ENCODE measurements around the gene MARCHF7. TPM values are rescaled to one million over a fixed set of nuclear protein-coding genes. Genes with fewer than 3 reads are reported as not detected.
A peak's percentile ranks its signal among the peaks of the same experiment; 100 is the strongest.

The MARCHF7 gene
- total and polyA plus RNA-seq, 8 donors, result 4.9 to 150 (median 42.6) TPM

DNA sequence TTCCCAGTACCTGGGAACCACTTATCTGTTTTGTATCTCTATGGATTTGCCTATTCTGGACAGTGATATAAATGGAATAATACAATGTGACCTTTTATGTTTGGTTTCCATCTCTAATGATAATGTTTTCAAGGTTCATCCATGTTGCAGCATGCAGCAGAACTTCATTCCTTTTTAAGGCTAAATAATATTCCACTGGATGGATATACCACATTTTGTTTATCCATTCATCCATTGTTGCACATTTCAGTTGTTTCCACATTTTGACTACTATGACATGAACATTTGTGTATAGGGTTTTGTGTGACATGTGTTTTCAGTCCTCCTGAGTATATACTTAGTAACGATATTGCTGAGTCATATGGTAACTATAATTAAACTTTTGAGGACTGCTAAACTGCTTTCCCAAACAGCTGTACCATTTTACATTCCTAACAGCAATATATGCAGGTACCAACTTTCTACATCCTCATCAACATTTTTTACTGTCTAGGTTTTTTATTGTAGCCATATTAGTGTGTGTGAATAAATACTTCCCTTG, 17.7 kb upstream of the MARCHF7 start:
- no peak overlapping the region for H3K27ac ChIP-seq
- TF ChIP-seq EP300 (IDR thresholded peaks at IDR 0.05), result no peak
- TF ChIP-seq POLR2AphosphoS5 (IDR thresholded peaks at IDR 0.05), result no peak
- no peak for TF ChIP-seq POLR2A (IDR thresholded peaks at IDR 0.05)
- TF ChIP-seq, protein P1, sequence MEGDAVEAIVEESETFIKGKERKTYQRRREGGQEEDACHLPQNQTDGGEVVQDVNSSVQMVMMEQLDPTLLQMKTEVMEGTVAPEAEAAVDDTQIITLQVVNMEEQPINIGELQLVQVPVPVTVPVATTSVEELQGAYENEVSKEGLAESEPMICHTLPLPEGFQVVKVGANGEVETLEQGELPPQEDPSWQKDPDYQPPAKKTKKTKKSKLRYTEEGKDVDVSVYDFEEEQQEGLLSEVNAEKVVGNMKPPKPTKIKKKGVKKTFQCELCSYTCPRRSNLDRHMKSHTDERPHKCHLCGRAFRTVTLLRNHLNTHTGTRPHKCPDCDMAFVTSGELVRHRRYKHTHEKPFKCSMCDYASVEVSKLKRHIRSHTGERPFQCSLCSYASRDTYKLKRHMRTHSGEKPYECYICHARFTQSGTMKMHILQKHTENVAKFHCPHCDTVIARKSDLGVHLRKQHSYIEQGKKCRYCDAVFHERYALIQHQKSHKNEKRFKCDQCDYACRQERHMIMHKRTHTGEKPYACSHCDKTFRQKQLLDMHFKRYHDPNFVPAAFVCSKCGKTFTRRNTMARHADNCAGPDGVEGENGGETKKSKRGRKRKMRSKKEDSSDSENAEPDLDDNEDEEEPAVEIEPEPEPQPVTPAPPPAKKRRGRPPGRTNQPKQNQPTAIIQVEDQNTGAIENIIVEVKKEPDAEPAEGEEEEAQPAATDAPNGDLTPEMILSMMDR (IDR thresholded peaks at IDR 0.05), result no peak
- no peaks in the 10 kb centered on the region for H3K27me3 ChIP-seq
- WGBS, 5 donors, result 80 to 93% (median 90%) methylated on average over 1 of the region's 1 CpG
- intact Hi-C loops (cut with DNase I; ENCODE audit: low total_unique reads), result no loop called here
- H3K4me1 ChIP-seq, result no peaks in the 10 kb centered on the region
- DNase-seq, result no peak
- no peak overlapping the region for H3K4me3 ChIP-seq
- H3K36me3 ChIP-seq, result peaks cover 0 to 8% (median 0%) of the 10 kb centered on the region in 4 donors
- peaks cover 0 to 8% (median 0%) of the 10 kb centered on the region in 4 donors for H3K9me3 ChIP-seq

DNA sequence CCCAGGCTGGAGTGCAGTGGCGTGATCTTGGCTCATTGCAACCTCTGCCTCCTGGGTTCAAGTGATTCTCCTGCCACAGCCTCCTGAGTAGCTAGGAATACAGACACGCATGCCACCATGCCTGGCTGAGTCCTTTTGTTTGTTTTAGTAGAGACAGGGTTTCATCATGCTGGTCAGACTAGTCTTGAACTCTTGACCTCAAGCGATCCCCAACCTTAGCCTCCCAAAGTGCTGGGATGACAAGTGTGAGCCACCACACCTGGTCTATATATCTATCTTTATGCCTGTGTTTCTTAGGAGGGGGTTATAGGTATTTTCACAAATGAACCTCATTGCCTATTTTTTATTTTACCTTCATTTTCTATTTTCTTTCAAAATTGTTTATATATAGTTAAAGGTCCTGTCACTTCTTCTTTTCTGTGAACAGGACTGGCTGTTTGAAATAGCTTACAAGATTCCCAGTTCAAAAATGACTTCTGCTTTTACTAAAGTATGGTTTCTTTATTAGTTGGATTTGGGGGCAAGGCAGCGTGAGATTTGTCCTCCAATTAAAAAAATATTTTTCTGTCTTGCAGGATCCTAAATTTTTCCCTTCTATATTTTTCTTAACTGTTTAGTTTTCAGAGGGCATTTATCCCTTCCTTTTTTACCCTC, 16.4 kb upstream of the MARCHF7 start:
- WGBS, 5 donors, result 87 to 96% (median 93%) methylated on average over 4 of the region's 4 CpGs
- DNase-seq, result no peak
- Histone ChIP-seq H3K27ac (no peak overlapping the region), H3K9me3 (peaks cover 0 to 8% (median 0%) of the 10 kb centered on the region in 4 donors), H3K4me3 (no peak overlapping the region), H3K4me1 (no peaks in the 10 kb centered on the region), H3K36me3 (peaks cover 0 to 11% (median 0%) of the 10 kb centered on the region in 4 donors), H3K27me3 (no peaks in the 10 kb centered on the region)
- intact Hi-C loops (cut with DNase I; ENCODE audit: low total_unique reads), result no loop called here
- TF ChIP-seq EP300 (IDR thresholded peaks at IDR 0.05), result no peak
- no peak for TF ChIP-seq POLR2AphosphoS5 (IDR thresholded peaks at IDR 0.05)
- TF ChIP-seq, protein P1 (IDR thresholded peaks at IDR 0.05), result no peak
- no peak for TF ChIP-seq POLR2A (IDR thresholded peaks at IDR 0.05)

DNA sequence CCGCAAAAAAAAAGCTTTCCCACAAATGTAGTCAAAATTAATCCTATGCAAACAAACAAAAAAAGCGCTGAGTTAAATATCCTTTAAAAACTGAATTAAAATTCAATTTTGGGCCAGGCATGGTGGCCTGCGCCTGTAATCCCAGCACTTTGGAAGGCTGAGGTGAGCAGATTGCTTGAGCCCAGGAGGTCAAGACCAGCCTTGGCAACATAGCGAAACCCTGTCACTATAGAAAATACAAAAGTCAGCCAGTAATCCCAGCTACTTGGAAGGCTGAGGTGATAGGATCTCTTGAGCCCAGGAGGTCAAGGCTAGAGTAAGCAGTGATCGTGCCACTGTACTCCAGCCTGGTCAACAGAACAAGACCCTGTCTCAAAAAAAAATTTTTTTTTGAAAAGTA, 8.8 kb upstream of the MARCHF7 start:
- TF ChIP-seq POLR2A (IDR thresholded peaks at IDR 0.05) (no peak), POLR2AphosphoS5 (IDR thresholded peaks at IDR 0.05) (no peak), EP300 (IDR thresholded peaks at IDR 0.05) (no peak)
- TF ChIP-seq, protein P1 (IDR thresholded peaks at IDR 0.05), result no peak
- intact Hi-C loops (cut with DNase I; ENCODE audit: low total_unique reads), result no loop called here
- H3K27ac ChIP-seq, result no peak overlapping the region
- H3K4me3 ChIP-seq, result no peak overlapping the region
- no peak for DNase-seq
- no peaks in the 10 kb centered on the region for H3K9me3 ChIP-seq
- WGBS, 5 donors, result 93 to 98% (median 97%) methylated on average over 5 of the region's 5 CpGs
- H3K27me3 ChIP-seq, result no peaks in the 10 kb centered on the region
- H3K4me1 ChIP-seq, result peaks cover 4 to 13% (median 9%) of the 10 kb centered on the region in 4 donors
- peaks cover 0 to 11% (median 0%) of the 10 kb centered on the region in 4 donors for H3K36me3 ChIP-seq

- intact Hi-C loops (cut with DNase I; ENCODE audit: low total_unique reads), result no loop called here
- TF ChIP-seq POLR2AphosphoS5 (IDR thresholded peaks at IDR 0.05) (no peak), EP300 (IDR thresholded peaks at IDR 0.05) (no peak)
- H3K9me3 ChIP-seq, result no peaks in the 10 kb centered on the region
- peaks cover 7 to 25% (median 18%) of the 10 kb centered on the region in 4 donors for H3K4me1 ChIP-seq
- 36 to 56% (median 50%) methylated on average over 10 of the region's 10 CpGs for WGBS, 5 donors
- no peak for DNase-seq
- peak overlapping the region in 2 of 5 donors; percentile 10 to 36 for H3K27ac ChIP-seq
- H3K36me3 ChIP-seq, result no peaks in the 10 kb centered on the region
- no peaks in the 10 kb centered on the region for H3K27me3 ChIP-seq
- no peak overlapping the region for H3K4me3 ChIP-seq
Observed at GRCh38 chr2:159706385-159706980, 5.8 kb upstream of the MARCHF7 start.

Measured in stomach (tissue), 9 donors.